Measurements from ENCODE around the gene ENKUR.

ENKUR gene

GRCh38 chr10:25015828-25016375 lies at the start of gene ENKUR:
Gene ENKUR, minus strand, starts transcription at chr10:25016158. Its CDS starts 222 bp downstream, at chr10:25015936.
- DNase-seq (ENCODE audit: low spot score), result peak; percentile 97

- no peak for DNase-seq (ENCODE audit: low spot score)
These were observed 48.4 kb upstream of the ENKUR start for GRCh38 chr10:25064401-25064800.

- DNase-seq (ENCODE audit: low spot score), result no peak
These were observed 47.7 kb upstream of the ENKUR start for GRCh38 chr10:25063644-25064043.

- no peak for DNase-seq (ENCODE audit: low spot score)
These were observed 47.2 kb upstream of the ENKUR start for GRCh38 chr10:25063157-25063556.

GRCh38 chr10:25061711-25062449 lies 45.9 kb upstream of the ENKUR start:
- DNase-seq (ENCODE audit: low spot score), result no peak

- DNase-seq (ENCODE audit: low spot score), result no peak
These were observed 45.2 kb upstream of the ENKUR start for GRCh38 chr10:25061125-25061524.

GRCh38 chr10:25059990-25060389 lies 44.0 kb upstream of the ENKUR start:
- DNase-seq (ENCODE audit: low spot score), result no peak

- no peak for DNase-seq (ENCODE audit: low spot score)
These were observed 41.9 kb upstream of the ENKUR start for GRCh38 chr10:25057886-25058285.

- DNase-seq (ENCODE audit: low spot score), result no peak
These were observed 40.8 kb upstream of the ENKUR start for GRCh38 chr10:25056726-25057125.

GRCh38 chr10:25052012-25052411 lies 36.1 kb upstream of the ENKUR start:
- DNase-seq (ENCODE audit: low spot score), result no peak

- DNase-seq (ENCODE audit: low spot score), result no peak
These were observed 34.4 kb upstream of the ENKUR start for GRCh38 chr10:25050402-25050801.

- DNase-seq (ENCODE audit: low spot score), result no peak
These were observed 34.0 kb upstream of the ENKUR start for GRCh38 chr10:25049966-25050365.

GRCh38 chr10:25048450-25048849 lies 32.5 kb upstream of the ENKUR start:
- DNase-seq (ENCODE audit: low spot score), result peak; percentile 34

- DNase-seq (ENCODE audit: low spot score), result no peak
These were observed 31.8 kb upstream of the ENKUR start for GRCh38 chr10:25047591-25048301.

GRCh38 chr10:25047088-25047487 lies 31.1 kb upstream of the ENKUR start:
- DNase-seq (ENCODE audit: low spot score), result no peak

GRCh38 chr10:25046641-25047040 lies 30.7 kb upstream of the ENKUR start:
- DNase-seq (ENCODE audit: low spot score), result no peak

- DNase-seq (ENCODE audit: low spot score), result no peak
These were observed 23.6 kb upstream of the ENKUR start for GRCh38 chr10:25039531-25039930.

GRCh38 chr10:25038325-25038724 lies 22.4 kb upstream of the ENKUR start:
- DNase-seq (ENCODE audit: low spot score), result no peak

- DNase-seq (ENCODE audit: low spot score), result no peak
These were observed 20.4 kb upstream of the ENKUR start for GRCh38 chr10:25036381-25036780.

- no peak for DNase-seq (ENCODE audit: low spot score)
These were observed 13.6 kb upstream of the ENKUR start for GRCh38 chr10:25029519-25029918.

- DNase-seq (ENCODE audit: low spot score), result no peak
These were observed 12.8 kb upstream of the ENKUR start for GRCh38 chr10:25028711-25029110.

GRCh38 chr10:25026463-25026862 lies 10.5 kb upstream of the ENKUR start:
- DNase-seq (ENCODE audit: low spot score), result peak; percentile 45

- no peak for DNase-seq (ENCODE audit: low spot score)
These were observed 8.6 kb upstream of the ENKUR start for GRCh38 chr10:25024528-25024927.
